ENCODE data around the gene DGCR2. TPM values are rescaled to one million over a fixed set of nuclear protein-coding genes. Genes with fewer than 3 reads are reported as not detected.
"Not testable (repeated sequence)": the region's sequence is repeated elsewhere in the genome, so short reads cannot be mapped to it uniquely, and the experiment has no call there.

Gene DGCR2
- total RNA-seq, 4 donors from 2014 or later = 29.5 to 62.4 (median 30.5) TPM

GRCh38 chr22:19166421-19166820 is 44.2 kb upstream of the DGCR2 start:
- ATAC-seq (ENCODE audit: low FRiP score) = no peak
- no peak for TF ChIP-seq CTCF (IDR thresholded peaks at IDR 0.05)
- no peak for DNase-seq (ENCODE audit: low spot score)

GRCh38 chr22:19164425-19164824 is 42.2 kb upstream of the DGCR2 start:
- no peak for TF ChIP-seq CTCF (IDR thresholded peaks at IDR 0.05)
- ATAC-seq (ENCODE audit: low FRiP score) (no peak), DNase-seq (ENCODE audit: low spot score) (no peak)

- not testable (repeated sequence) for DNase-seq (ENCODE audit: low spot score); ATAC-seq (ENCODE audit: low FRiP score)
Observed at GRCh38 chr22:19158649-19159048, 36.4 kb upstream of the DGCR2 start.

GRCh38 chr22:19156109-19156508 is 33.9 kb upstream of the DGCR2 start:
- DNase-seq (ENCODE audit: low spot score); ATAC-seq (ENCODE audit: low FRiP score): not testable (repeated sequence)

- TF ChIP-seq CTCF (IDR thresholded peaks at IDR 0.05) = no peak
- ATAC-seq (ENCODE audit: low FRiP score) (no peak), DNase-seq (ENCODE audit: low spot score) (no peak)
Observed at GRCh38 chr22:19152942-19153883, 31.0 kb upstream of the DGCR2 start.

- no peak for ATAC-seq (ENCODE audit: low FRiP score)
- TF ChIP-seq CTCF (IDR thresholded peaks at IDR 0.05) = no peak
- no peak for DNase-seq (ENCODE audit: low spot score)
Observed at GRCh38 chr22:19151329-19152191, 29.3 kb upstream of the DGCR2 start.

- ATAC-seq (ENCODE audit: low FRiP score) = no peak
- DNase-seq (ENCODE audit: low spot score) = no peak
- no peak for TF ChIP-seq CTCF (IDR thresholded peaks at IDR 0.05)
Observed at GRCh38 chr22:19150482-19151328, 28.5 kb upstream of the DGCR2 start.

Data from omental fat pad (tissue), 4 donors.